ENCODE results near the gene GPLD1.

Gene GPLD1

DNA sequence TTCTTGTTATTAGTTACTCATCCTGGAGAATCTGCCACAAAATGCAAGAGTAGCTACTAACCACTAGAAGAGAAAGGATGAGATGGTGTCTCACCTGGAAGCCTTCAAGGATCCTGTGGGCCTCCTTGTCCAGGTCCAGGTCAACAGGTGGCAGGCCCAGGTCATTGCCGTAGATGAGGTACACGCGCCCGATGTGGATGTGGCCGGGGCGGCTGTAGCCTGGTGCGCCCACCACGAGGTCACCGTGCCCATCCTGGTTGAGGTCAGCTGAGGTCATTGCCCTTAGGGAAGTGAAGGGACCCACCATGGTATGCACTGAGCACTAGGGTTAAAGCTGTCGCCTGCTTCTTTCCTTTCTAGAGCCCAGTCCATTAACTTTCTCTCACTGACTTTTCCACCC, 35.5 kb downstream of the GPLD1 start:
- H3K4me1 ChIP-seq (ENCODE audit: insufficient read depth, low read length): peaks cover 8% of the 10 kb centered on the region
- no peak overlapping the region for H3K4me3 ChIP-seq (ENCODE audit: low read depth in 1 of 2, low read length in 2 of 2)
- H2AFZ ChIP-seq (ENCODE audit: low read depth, low read length): no peak overlapping the region
- DNase-seq (no peak), ATAC-seq (ENCODE audit: insufficient read depth, low read depth) (no peak)
- no peaks in the 10 kb centered on the region for H3K36me3 ChIP-seq (ENCODE audit: insufficient read depth, low read length)
- H3K27me3 ChIP-seq (ENCODE audit: insufficient read depth, low read length, poor library complexity): no peaks in the 10 kb centered on the region
- H3K9me3 ChIP-seq (ENCODE audit: insufficient read depth, low read length, severe bottlenecking): no peaks in the 10 kb centered on the region
- no peaks in the 10 kb centered on the region for H3K79me2 ChIP-seq (ENCODE audit: insufficient read depth, low read length)
- no peak for TF ChIP-seq CTCF (IDR thresholded peaks at IDR 0.05; ENCODE audit: borderline replicate concordance, extremely low read depth, low read length, poor library complexity, severe bottlenecking)
- TF ChIP-seq EZH2 (IDR thresholded peaks at IDR 0.05; ENCODE audit: borderline replicate concordance, low read depth, low read length, severe bottlenecking): no peak
- H4K20me1 ChIP-seq (ENCODE audit: insufficient read depth, low read length): no peaks in the 10 kb centered on the region
- H3K27ac ChIP-seq (ENCODE audit: low read length): no peak overlapping the region
- no peak overlapping the region for H3K9ac ChIP-seq (ENCODE audit: low read depth, low read length)
- H3K4me2 ChIP-seq (ENCODE audit: insufficient read depth, low read length): no peak overlapping the region

GRCh38 chr6:24451581-24452388, 37.6 kb downstream of the GPLD1 start:
- H3K4me1 ChIP-seq (ENCODE audit: insufficient read depth, low read length): peaks cover 8% of the 10 kb centered on the region
- no peak overlapping the region for H3K9ac ChIP-seq (ENCODE audit: low read depth, low read length)
- TF ChIP-seq CTCF (IDR thresholded peaks at IDR 0.05; ENCODE audit: borderline replicate concordance, extremely low read depth, low read length, poor library complexity, severe bottlenecking) (no peak), EZH2 (IDR thresholded peaks at IDR 0.05; ENCODE audit: borderline replicate concordance, low read depth, low read length, severe bottlenecking) (no peak)
- no peaks in the 10 kb centered on the region for H3K27me3 ChIP-seq (ENCODE audit: insufficient read depth, low read length, poor library complexity)
- no peaks in the 10 kb centered on the region for H4K20me1 ChIP-seq (ENCODE audit: insufficient read depth, low read length)
- no peaks in the 10 kb centered on the region for H3K79me2 ChIP-seq (ENCODE audit: insufficient read depth, low read length)
- H3K27ac ChIP-seq (ENCODE audit: low read length): no peak overlapping the region
- peak; percentile 58; the same call in 2 of the 3 replicates for ATAC-seq (ENCODE audit: insufficient read depth, low read depth)
- peak; percentile 13 for DNase-seq
- no peaks in the 10 kb centered on the region for H3K36me3 ChIP-seq (ENCODE audit: insufficient read depth, low read length)
- no peaks in the 10 kb centered on the region for H3K9me3 ChIP-seq (ENCODE audit: insufficient read depth, low read length, severe bottlenecking)
- H2AFZ ChIP-seq (ENCODE audit: low read depth, low read length): no peak overlapping the region
- no peak overlapping the region for H3K4me2 ChIP-seq (ENCODE audit: insufficient read depth, low read length)
- H3K4me3 ChIP-seq (ENCODE audit: low read depth in 1 of 2, low read length in 2 of 2): no peak overlapping the region

DNA sequence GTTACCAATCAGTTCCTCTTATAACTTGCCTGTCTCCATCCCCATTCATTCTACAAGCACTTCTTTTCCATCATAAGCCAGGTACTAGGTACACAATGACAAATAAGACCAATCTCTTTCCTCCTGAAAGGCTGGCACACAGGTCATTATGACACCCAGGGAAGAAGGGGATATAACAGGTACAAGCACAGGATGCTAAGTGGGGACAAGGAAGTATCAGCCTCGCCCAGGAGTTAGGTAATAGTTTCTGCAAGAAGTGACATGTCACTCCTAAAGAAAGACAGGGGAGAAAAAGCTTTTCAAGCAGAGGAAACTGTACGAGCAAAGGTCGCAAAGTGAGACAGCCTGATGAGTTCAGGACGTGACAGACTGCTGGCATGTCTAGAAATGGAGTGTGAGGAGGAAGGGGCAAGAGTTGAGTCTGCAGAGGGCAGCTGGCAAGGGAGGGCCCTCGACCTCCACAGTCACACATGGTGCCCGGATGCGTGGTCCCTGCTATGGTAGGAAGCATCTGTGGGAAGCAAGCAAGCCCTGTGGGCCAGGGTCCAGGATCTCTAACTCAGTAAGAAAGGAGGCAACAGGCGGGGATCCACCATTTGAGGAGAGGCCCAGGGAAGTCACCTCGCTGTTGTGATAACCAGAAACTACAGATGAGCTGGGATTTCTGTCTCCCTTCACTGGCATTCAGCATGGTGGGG, 40.4 kb downstream of the GPLD1 start:
- Histone ChIP-seq H3K4me2 (ENCODE audit: insufficient read depth, low read length) (no peak overlapping the region), H3K9me3 (ENCODE audit: insufficient read depth, low read length, severe bottlenecking) (no peaks in the 10 kb centered on the region), H3K4me1 (ENCODE audit: insufficient read depth, low read length) (peaks cover 8% of the 10 kb centered on the region), H3K36me3 (ENCODE audit: insufficient read depth, low read length) (no peaks in the 10 kb centered on the region), H2AFZ (ENCODE audit: low read depth, low read length) (no peak overlapping the region), H3K4me3 (ENCODE audit: low read depth in 1 of 2, low read length in 2 of 2) (no peak overlapping the region), H3K79me2 (ENCODE audit: insufficient read depth, low read length) (no peaks in the 10 kb centered on the region), H3K9ac (ENCODE audit: low read depth, low read length) (no peak overlapping the region), H3K27ac (ENCODE audit: low read length) (no peak overlapping the region), H3K27me3 (ENCODE audit: insufficient read depth, low read length, poor library complexity) (no peaks in the 10 kb centered on the region), H4K20me1 (ENCODE audit: insufficient read depth, low read length) (no peaks in the 10 kb centered on the region)
- ATAC-seq (ENCODE audit: insufficient read depth, low read depth) (no peak), DNase-seq (no peak)
- no peak for TF ChIP-seq CTCF (IDR thresholded peaks at IDR 0.05; ENCODE audit: borderline replicate concordance, extremely low read depth, low read length, poor library complexity, severe bottlenecking)

Measured in DND-41 (cell line).